Right lobe of liver (tissue), 4 donors: Measurements from ENCODE around the gene LYRM7.

ENCODE experiments used
- CTCF ChIP-seq, 4 donors: fragments of 200-600 bp in 3 of 4; fragments of 450-650 bp in 1 of 4; IDR thresholded peaks; one replicate each; pipeline versions ENCODE4 v1.5.1 to v1.8.0; 2016 to 2022; ENCODE audit warnings: antibody characterized with exemption in 4 of 4, mild to moderate bottlenecking in 2 of 4
- POLR2A ChIP-seq: fragments of 450-650 bp; IDR thresholded peaks from one replicate; pipeline ENCODE4 v1.6.1; 2017; ENCODE audit warnings: antibody characterized with exemption, mild to moderate bottlenecking
- donor health status: DM: no; HTN: no; CAD: no.
- donor health status: DM: no; HTN: no; CAD: no.
- donor health status: DM: no; HTN: yes; CAD: no.

DNA sequence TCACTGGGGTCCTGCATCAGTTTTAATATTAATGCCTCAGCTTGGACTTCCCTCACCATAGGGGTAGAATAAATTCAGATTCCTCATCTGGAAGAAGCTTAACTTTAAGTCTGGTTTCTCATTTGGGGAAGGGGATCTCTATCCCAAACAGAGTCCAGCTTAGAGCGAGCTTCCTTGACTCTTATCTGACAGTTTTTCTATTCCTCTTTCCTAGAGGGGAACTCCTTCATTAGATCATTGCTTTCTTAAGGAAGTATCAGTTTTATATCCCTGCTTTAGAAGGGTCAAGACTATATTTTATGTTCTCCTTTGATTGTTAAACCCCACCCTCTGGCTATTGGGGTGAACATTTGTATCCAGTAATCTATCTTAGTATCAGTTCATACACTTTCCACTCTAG, 68.9 kb downstream of the LYRM7 start:
- no peak for TF ChIP-seq CTCF (IDR thresholded peaks at IDR 0.05)
- no peak for TF ChIP-seq POLR2A
